Endodermal cell (in vitro differentiated cells): Measurements from ENCODE around the gene ASS1. TPM values are rescaled to one million over a fixed set of nuclear protein-coding genes. Genes with fewer than 3 reads are reported as not detected.
A peak's percentile ranks its signal among the peaks of the same experiment; 100 is the strongest.

Experiments used
- DNase-seq: peaks from one replicate; pipeline ENCODE4 v3.0.0-alpha.2; 2017
- H3K27ac ChIP-seq: 2 replicates; pipeline ENCODE4 v1.5.1; 2013; ENCODE audit warnings: mild to moderate bottlenecking, low read depth, low read length, moderate library complexity
- H3K27me3 ChIP-seq: 2 replicates; pipeline ENCODE4 v1.6.1; 2013; ENCODE audit warnings: mild to moderate bottlenecking, low read length, moderate library complexity; ENCODE audit not compliant: insufficient read depth, control insufficient read depth, poor library complexity, severe bottlenecking
- H3K36me3 ChIP-seq: 2 replicates; pipeline ENCODE4 v1.7.0; 2013; ENCODE audit warnings: mild to moderate bottlenecking, low read length, moderate library complexity; ENCODE audit not compliant: control insufficient read depth, insufficient read depth
- H3K4me1 ChIP-seq: one replicate; pipeline ENCODE4 v1.7.0; 2013; ENCODE audit warnings: low read length; ENCODE audit not compliant: control insufficient read depth, insufficient read depth
- H3K4me3 ChIP-seq: 2 replicates; pipeline ENCODE4 v1.5.1; 2013; ENCODE audit warnings: mild to moderate bottlenecking, low read length, moderate library complexity
- H3K9ac ChIP-seq: 2 replicates; pipeline ENCODE4 v1.6.1; 2013; ENCODE audit warnings: mild to moderate bottlenecking, low read length, moderate library complexity; ENCODE audit not compliant: poor library complexity, severe bottlenecking; ENCODE audit errors: extremely low read depth
- H3K9me3 ChIP-seq: 2 replicates; pipeline ENCODE4 v1.6.1; 2013; ENCODE audit warnings: mild to moderate bottlenecking, low read length, moderate library complexity; ENCODE audit not compliant: control insufficient read depth
- H3K27ac Mint-ChIP-seq: 2 replicates; pipeline ENCODE4 v1.8.0; 2020; ENCODE audit warnings: mixed read lengths
- H3K27me3 Mint-ChIP-seq: 2 replicates; pipeline ENCODE4 v1.8.0; 2021; ENCODE audit warnings: mild to moderate bottlenecking, mixed read lengths; ENCODE audit not compliant: insufficient read depth
- H3K36me3 Mint-ChIP-seq: 2 replicates; pipeline ENCODE4 v1.8.0; 2020; ENCODE audit warnings: low read depth, mixed read lengths
- H3K4me1 Mint-ChIP-seq: 2 replicates; pipeline ENCODE4 v1.8.0; 2020; ENCODE audit warnings: mixed read lengths
- H3K4me3 Mint-ChIP-seq: 2 replicates; pipeline ENCODE4 v1.8.0; 2020; ENCODE audit warnings: mild to moderate bottlenecking, moderate library complexity, mixed read lengths
- H3K9me3 Mint-ChIP-seq: 2 replicates; pipeline ENCODE4 v1.8.0; 2020; ENCODE audit warnings: mild to moderate bottlenecking, mixed read lengths
- WGBS, 2 experiments: methylation state at CpG; one replicate each; pipeline versions ENCODE4 v1.1.5 to v1.1.7; 2013; ENCODE audit warnings: missing lambda C conversion rate in 2 of 2, mixed read lengths in 1 of 2; ENCODE audit not compliant: insufficient coverage in 1 of 2, insufficient read length in 1 of 2; 5-methylcytosine and 5-hydroxymethylcytosine counted together
- total RNA-seq, 2 donors: library from RNA; stranded (reverse); fragmentation: NEBNext Ultra II Directional in 1 of 2; extraction: Animal tissue kit (Norgen Biotek cat#: 25700) in 1 of 2; gene quantifications; 2 replicates in 1 of 2; 3 replicates in 1 of 2; pipeline ENCODE4 v1.2.1, GENCODE V29; 2021
- TF ChIP-seq, protein P1 (sequence below): fragments of 200-600 bp; sonication (generic); conservative IDR thresholded peaks from 2 replicates; pipeline ENCODE4 v1.5.0; 2021; ENCODE audit warnings: antibody characterized with exemption, mild to moderate bottlenecking

Gene ASS1
- total RNA-seq, 2 donors from 2014 or later = 30.9 to 57.2 TPM

- no peak overlapping the region for H3K4me3 Mint-ChIP-seq
Measured at GRCh38 chr9:130448035-130448624, 3.4 kb downstream of the ASS1 start.

DNA sequence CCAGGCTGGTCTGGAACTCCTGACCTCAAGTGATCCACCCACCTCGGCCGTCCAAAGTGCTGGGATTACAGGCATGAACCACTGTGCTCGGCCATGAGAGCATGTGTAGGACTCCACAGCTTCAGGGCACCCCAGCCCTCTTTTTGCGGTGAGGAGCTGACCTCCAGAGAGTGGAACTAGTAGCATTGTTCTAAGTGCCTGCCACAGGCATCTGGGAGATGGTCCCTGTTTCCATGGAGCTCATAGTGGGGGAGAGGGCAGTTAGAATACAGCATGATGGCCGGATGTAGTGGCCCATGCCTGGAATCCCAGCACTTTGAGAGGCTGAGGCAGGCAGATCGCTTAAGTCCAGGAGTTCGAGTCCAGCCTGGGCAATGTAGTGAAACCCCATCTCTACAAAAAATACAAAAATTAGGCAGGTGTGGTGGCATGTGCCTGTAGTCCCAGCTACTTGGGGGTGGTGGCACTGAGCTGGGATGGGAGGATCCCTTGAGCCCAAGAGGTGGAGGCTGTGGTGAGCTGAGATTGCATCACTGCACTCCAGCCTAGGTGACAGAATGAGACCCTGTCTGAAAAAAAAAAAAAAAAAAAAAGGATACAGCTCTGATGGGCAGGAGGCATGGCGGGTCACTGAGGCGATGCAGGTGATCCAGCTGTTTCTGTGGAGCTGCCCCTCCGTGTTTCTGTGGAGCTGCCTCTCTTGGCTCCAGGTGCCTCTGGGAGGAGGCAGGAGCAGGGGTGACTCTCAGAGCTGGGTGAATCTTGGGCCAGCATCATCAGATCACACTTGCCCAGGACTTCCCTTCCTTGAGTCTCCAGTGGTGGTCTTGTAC is 4.2 kb downstream of the ASS1 start:
- Histone ChIP-seq H3K9me3 (no peaks in the 10 kb centered on the region), H3K9ac (no peak overlapping the region), H3K4me3 (no peak overlapping the region), H3K4me1 (peaks cover 18% of the 10 kb centered on the region), H3K27ac (no peak overlapping the region), H3K27me3 (peaks cover 12% of the 10 kb centered on the region), H3K36me3 (no peaks in the 10 kb centered on the region)
- no peaks in the 10 kb centered on the region for H3K9me3 Mint-ChIP-seq
- H3K27me3 Mint-ChIP-seq = peaks cover 9% of the 10 kb centered on the region
- TF ChIP-seq, protein P1, sequence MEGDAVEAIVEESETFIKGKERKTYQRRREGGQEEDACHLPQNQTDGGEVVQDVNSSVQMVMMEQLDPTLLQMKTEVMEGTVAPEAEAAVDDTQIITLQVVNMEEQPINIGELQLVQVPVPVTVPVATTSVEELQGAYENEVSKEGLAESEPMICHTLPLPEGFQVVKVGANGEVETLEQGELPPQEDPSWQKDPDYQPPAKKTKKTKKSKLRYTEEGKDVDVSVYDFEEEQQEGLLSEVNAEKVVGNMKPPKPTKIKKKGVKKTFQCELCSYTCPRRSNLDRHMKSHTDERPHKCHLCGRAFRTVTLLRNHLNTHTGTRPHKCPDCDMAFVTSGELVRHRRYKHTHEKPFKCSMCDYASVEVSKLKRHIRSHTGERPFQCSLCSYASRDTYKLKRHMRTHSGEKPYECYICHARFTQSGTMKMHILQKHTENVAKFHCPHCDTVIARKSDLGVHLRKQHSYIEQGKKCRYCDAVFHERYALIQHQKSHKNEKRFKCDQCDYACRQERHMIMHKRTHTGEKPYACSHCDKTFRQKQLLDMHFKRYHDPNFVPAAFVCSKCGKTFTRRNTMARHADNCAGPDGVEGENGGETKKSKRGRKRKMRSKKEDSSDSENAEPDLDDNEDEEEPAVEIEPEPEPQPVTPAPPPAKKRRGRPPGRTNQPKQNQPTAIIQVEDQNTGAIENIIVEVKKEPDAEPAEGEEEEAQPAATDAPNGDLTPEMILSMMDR = no peak
- H3K4me3 Mint-ChIP-seq = no peak overlapping the region
- peaks cover 15% of the 10 kb centered on the region for H3K4me1 Mint-ChIP-seq
- no peak overlapping the region for H3K27ac Mint-ChIP-seq
- 89 to 90% methylated on average over 7 to 10 of the region's 10 CpGs for WGBS, 2 experiments
- no peak for DNase-seq
- H3K36me3 Mint-ChIP-seq = no peaks in the 10 kb centered on the region

More at GRCh38 chr9:130448035-130448624, 3.4 kb downstream of the ASS1 start:
- Histone ChIP-seq H3K9me3 (no peaks in the 10 kb centered on the region), H3K36me3 (no peaks in the 10 kb centered on the region), H3K9ac (no peak overlapping the region), H3K4me3 (no peak overlapping the region), H3K27me3 (peaks cover 20% of the 10 kb centered on the region), H3K27ac (peak overlapping the region; percentile 61), H3K4me1 (peaks cover 12% of the 10 kb centered on the region)
- no peak overlapping the region for H3K27ac Mint-ChIP-seq
- DNase-seq = no peak
- TF ChIP-seq, protein P1 = no peak
- H3K36me3 Mint-ChIP-seq = no peaks in the 10 kb centered on the region
- no peaks in the 10 kb centered on the region for H3K9me3 Mint-ChIP-seq
- 82 to 100% methylated on average over 1 to 12 of the region's 12 CpGs for WGBS, 2 experiments
- peaks cover 15% of the 10 kb centered on the region for H3K4me1 Mint-ChIP-seq
- peaks cover 18% of the 10 kb centered on the region for H3K27me3 Mint-ChIP-seq

GRCh38 chr9:130450344-130451003 is 5.7 kb downstream of the ASS1 start:
- peaks cover 15% of the 10 kb centered on the region for H3K4me1 ChIP-seq
- Mint-ChIP-seq H3K4me1 (peaks cover 15% of the 10 kb centered on the region), H3K27ac (no peak overlapping the region)

More at GRCh38 chr9:130450344-130451003, 5.7 kb downstream of the ASS1 start:
- Histone ChIP-seq H3K4me3 (no peak overlapping the region), H3K36me3 (no peaks in the 10 kb centered on the region), H3K9me3 (no peaks in the 10 kb centered on the region), H3K9ac (no peak overlapping the region), H3K27me3 (peaks cover 3% of the 10 kb centered on the region), H3K27ac (no peak overlapping the region)
- peak; percentile 72 for DNase-seq
- TF ChIP-seq, protein P1 = no peak
- no peaks in the 10 kb centered on the region for H3K36me3 Mint-ChIP-seq
- no peak overlapping the region for H3K4me3 Mint-ChIP-seq
- peaks cover 5% of the 10 kb centered on the region for H3K27me3 Mint-ChIP-seq
- H3K9me3 Mint-ChIP-seq = no peaks in the 10 kb centered on the region
- 89 to 90% methylated on average over 15 of the region's 15 CpGs for WGBS, 2 experiments
